Heart right ventricle (tissue), 16 donors: ENCODE results near the gene COX5B. TPM values are rescaled to one million over a fixed set of nuclear protein-coding genes. Genes with fewer than 3 reads are reported as not detected.

ENCODE experiments used
- ATAC-seq, 8 donors: fragments of 200-7000 bp; cut with Tn5 transposase; one replicate each; pipeline ENCODE4 v1.9.1; 2020; ENCODE audit warnings: mild to moderate bottlenecking in 8 of 8, moderate library complexity in 8 of 8, moderate number of reproducible peaks in 1 of 8
- DNase-seq, 2 donors: peaks; one replicate each; pipeline ENCODE4 v3.0.0-alpha.2; 2020
- H3K27ac ChIP-seq, 10 donors: fragments of 200-600 bp; sonication (generic) in 2 of 10; one replicate each; pipeline versions ENCODE4 v1.5.0 to v1.8.0; 2020 to 2022; ENCODE audit warnings: mild to moderate bottlenecking in 3 of 10
- H3K27me3 ChIP-seq, 7 donors: fragments of 200-600 bp; one replicate each; pipeline ENCODE4 v1.8.0; 2021 to 2022; ENCODE audit warnings: mild to moderate bottlenecking in 2 of 7
- H3K36me3 ChIP-seq, 9 donors: fragments of 200-600 bp; sonication (generic) in 1 of 9; one replicate each; pipeline versions ENCODE4 v1.5.0 to v1.8.0; 2020 to 2022; ENCODE audit warnings: mild to moderate bottlenecking in 2 of 9
- H3K4me1 ChIP-seq, 9 donors: fragments of 200-600 bp; sonication (generic) in 1 of 9; one replicate each; pipeline versions ENCODE4 v1.5.0 to v1.8.0; 2020 to 2022; ENCODE audit warnings: mild to moderate bottlenecking in 4 of 9
- H3K4me3 ChIP-seq, 10 donors: fragments of 200-600 bp; sonication (generic) in 2 of 10; one replicate each; pipeline versions ENCODE4 v1.5.0 to v1.8.0; 2020 to 2022; ENCODE audit warnings: mild to moderate bottlenecking in 7 of 10, moderate library complexity in 2 of 10
- H3K9me3 ChIP-seq, 11 donors: fragments of 200-600 bp in 10 of 11; sonication (generic) in 2 of 11; one replicate each; pipeline versions ENCODE4 v1.5.0 to v1.8.0; 2013 to 2022; ENCODE audit warnings: mild to moderate bottlenecking in 2 of 11, control low read depth in 1 of 11, moderate library complexity in 1 of 11
- WGBS, 2 donors: extraction: QIAGEN DNeasy Blood & Tissue Kit; methylation state at CpG; one replicate each; pipeline ENCODE4 v1.1.7; 2013; ENCODE audit warnings: inconsistent platforms in 1 of 2; 5-methylcytosine and 5-hydroxymethylcytosine counted together
- intact Hi-C, 10 donors: fragments of 100-400 bp; cut with DNase I; formaldehyde crosslinking; loops; one replicate each; pipeline versions ENCODE4 v1.11.1 to v1.14.2; 2022
- polyA plus RNA-seq, 2 donors: library from polyadenylated mRNA; stranded (reverse); fragments of 200-250 nt; gene quantifications; one replicate each; pipeline ENCODE4 v1.2.3, GENCODE V29; 2013
- total RNA-seq, 10 donors: library from RNA; stranded (reverse); fragmentation: NEBNext Ultra II Directional in 3 of 10; extraction: Animal tissue kit (Norgen Biotek cat#: 25700) in 3 of 10; gene quantifications; one replicate each; pipeline versions ENCODE4 v1.2.1 to v1.2.4, GENCODE V29; 2021 to 2023
- TF ChIP-seq, protein P1 (sequence below), 9 donors: fragments of 200-600 bp; sonication (generic) in 2 of 9; IDR thresholded peaks; one replicate each; pipeline versions ENCODE4 v1.5.0 to v1.8.0; 2021 to 2022; ENCODE audit warnings: antibody characterized with exemption in 9 of 9, mild to moderate bottlenecking in 5 of 9, moderate library complexity in 1 of 9
- donor health status: Arrhythmogenic right ventricular cardiomyopathy.
- donor health status: ischemic (EF 13 %, LVEDD 7.1; RV severe dilation, severe dysfunction).
- donor health status: healthy with polysubstance abuse.
- donor health status: DM: no; HTN: yes; CAD: no.
- donor health status: DM: no; HTN: no; CAD: no.
- donor health status: ischemic (EF 25% LVEDD 6.9; RV normal size, moderate dysfunction).
- donor health status: ischemic (EF 25% LVEDD 5.7; RV mildly dilated, moderate dysfunction).
- donor health status: healthy.
- donor health status: DM: yes; HTN: yes; CAD: no.
- donor health status: Ischemic cardiomyopathy.
- donor health status: ischemic (EF 35%, LVEDD 5.7; RV mildly dilated, moderate dysfunction).
- donor health status: nonischemic (EF 11% LVEDD 7.7; RV severe dilation, severe dysfunction).
- donor health status: DM: yes; HTN: yes; CAD: no.
- donor health status: PGD.
- donor health status: ischemic (EF 29% LVEDD 5.4; RV normal size, mild dysfunction).
- donor health status: nonischemic (EF 23%, LVEDD 6.1; RV moderate dilation, normal function).

The COX5B gene
- total and polyA plus RNA-seq, 12 donors: 886 to 5,403 (median 1,311) TPM

DNA sequence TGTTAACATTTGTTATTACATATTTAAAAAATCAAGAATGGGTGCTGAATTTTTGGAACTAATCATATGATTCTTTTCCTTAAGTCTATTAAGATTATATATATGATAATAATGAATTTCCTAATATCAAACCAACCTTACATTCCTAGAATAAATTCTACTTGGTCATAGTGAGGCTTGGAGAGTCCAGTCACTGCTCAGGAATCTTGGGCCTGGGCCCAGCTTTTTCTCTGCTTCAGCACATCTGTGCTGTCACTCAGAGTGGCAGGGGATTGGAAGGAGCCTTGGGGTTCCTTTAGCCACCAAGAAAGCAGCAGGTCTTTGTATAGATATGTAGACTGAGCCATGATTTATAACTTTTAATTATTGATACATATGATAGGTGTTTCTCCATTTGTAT, 47.6 kb downstream of the COX5B start:
- ATAC-seq (no peak), DNase-seq (no peak)
- Histone ChIP-seq H3K4me1 (peaks cover 0 to 6% (median 0%) of the 10 kb centered on the region in 9 donors), H3K36me3 (no peaks in the 10 kb centered on the region), H3K27me3 (no peaks in the 10 kb centered on the region), H3K9me3 (peaks cover 0 to 7% (median 0%) of the 10 kb centered on the region in 11 donors), H3K4me3 (no peak overlapping the region), H3K27ac (no peak overlapping the region)
- intact Hi-C loops: loop anchor here in 4 of 10 donors (10.0 kb wide), 3 partner anchors 49 to 99 kb away; partner anchors contain the start of gene COX5B (in 1 of the 4)
- TF ChIP-seq, protein P1, sequence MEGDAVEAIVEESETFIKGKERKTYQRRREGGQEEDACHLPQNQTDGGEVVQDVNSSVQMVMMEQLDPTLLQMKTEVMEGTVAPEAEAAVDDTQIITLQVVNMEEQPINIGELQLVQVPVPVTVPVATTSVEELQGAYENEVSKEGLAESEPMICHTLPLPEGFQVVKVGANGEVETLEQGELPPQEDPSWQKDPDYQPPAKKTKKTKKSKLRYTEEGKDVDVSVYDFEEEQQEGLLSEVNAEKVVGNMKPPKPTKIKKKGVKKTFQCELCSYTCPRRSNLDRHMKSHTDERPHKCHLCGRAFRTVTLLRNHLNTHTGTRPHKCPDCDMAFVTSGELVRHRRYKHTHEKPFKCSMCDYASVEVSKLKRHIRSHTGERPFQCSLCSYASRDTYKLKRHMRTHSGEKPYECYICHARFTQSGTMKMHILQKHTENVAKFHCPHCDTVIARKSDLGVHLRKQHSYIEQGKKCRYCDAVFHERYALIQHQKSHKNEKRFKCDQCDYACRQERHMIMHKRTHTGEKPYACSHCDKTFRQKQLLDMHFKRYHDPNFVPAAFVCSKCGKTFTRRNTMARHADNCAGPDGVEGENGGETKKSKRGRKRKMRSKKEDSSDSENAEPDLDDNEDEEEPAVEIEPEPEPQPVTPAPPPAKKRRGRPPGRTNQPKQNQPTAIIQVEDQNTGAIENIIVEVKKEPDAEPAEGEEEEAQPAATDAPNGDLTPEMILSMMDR (IDR thresholded peaks at IDR 0.05): no peak

DNA sequence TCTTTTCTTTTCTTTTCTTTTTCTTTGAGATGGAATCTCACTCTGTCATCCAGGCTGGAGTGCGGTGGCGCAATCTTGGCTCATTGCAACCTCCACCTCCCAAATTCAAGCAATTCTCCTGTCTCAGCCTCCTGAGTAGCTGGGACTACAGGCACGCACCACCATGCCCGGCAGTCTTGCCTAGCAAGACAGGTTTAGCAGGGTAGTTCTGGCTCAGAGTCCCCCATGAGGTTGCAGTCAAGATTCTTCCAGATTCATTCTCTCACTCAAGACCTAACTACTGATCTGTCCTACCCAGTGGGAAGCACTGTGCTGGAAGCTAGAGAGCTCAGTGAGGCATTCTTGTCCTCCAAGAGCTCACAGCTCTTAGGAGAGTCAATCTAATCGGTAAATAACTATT, 49.9 kb downstream of the COX5B start:
- Histone ChIP-seq H3K4me3 (no peak overlapping the region), H3K9me3 (peaks cover 0 to 7% (median 0%) of the 10 kb centered on the region in 11 donors), H3K27me3 (no peaks in the 10 kb centered on the region), H3K36me3 (no peaks in the 10 kb centered on the region), H3K27ac (no peak overlapping the region), H3K4me1 (peaks cover 0 to 7% (median 4%) of the 10 kb centered on the region in 9 donors)
- 95 to 96% methylated on average over 5 of the region's 5 CpGs for WGBS, 2 donors
- ATAC-seq (no peak), DNase-seq (no peak)
- intact Hi-C loops: loop anchor here in 7 of 10 donors (2.0 to 10.0 kb wide), 7 partner anchors 29 to 105 kb away; partner anchors contain the start of genes ACTR1B (in 1 of the 7) and COX5B (in 1 of the 7)
- TF ChIP-seq, protein P1 (IDR thresholded peaks at IDR 0.05): no peak

DNA sequence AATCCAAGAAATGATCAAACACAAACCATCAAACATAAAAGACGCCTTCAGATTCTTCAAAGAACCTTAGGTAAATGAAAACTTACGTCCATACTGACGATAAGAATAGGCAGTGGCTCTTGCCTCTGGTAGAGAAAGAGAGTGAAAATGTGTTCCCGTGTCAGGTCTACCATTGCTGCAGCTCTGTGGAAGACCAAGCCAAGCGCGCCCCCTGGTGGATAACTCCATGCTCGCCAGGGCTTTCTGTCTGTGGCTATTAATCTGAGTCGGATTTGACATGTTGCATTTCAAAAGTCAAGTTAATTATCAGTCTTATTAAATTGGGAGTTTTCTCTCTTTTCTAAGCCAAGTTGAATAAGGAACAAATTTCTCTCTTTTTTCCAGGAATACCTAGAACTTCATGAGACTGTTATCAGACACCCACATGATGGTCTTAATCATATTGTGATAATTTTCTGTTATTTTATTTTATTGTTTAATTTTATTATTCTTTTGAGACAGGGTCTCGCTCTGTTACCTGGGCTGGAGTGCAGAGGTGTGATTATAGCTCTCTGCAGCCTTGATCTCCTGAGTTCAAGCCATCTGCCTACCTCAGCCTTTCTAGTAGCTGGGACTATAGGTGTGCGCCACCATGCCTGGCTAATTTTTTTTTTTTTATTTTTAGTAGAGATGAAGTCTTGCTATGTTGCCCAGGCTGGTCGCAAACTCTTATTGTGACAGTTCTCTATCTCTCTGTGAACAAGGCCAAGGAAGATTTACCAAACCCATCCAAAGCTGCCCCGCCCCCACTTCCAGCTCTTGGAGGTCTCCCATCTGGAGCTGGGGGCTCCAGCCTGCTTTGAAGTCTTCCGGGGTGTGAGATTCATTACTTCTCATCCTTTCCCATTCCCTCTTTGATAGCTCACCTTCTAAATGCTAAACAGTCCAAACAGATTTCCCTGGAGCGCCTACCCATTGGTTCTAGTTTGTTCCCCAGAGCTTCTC, 51.7 kb downstream of the COX5B start:
- Histone ChIP-seq H3K4me3 (no peak overlapping the region), H3K27ac (no peak overlapping the region), H3K36me3 (no peaks in the 10 kb centered on the region), H3K27me3 (no peaks in the 10 kb centered on the region), H3K9me3 (peaks cover 0 to 7% (median 0%) of the 10 kb centered on the region in 11 donors), H3K4me1 (peaks cover 0 to 7% (median 4%) of the 10 kb centered on the region in 9 donors)
- intact Hi-C loops: loop anchor here in 8 of 10 donors (1.0 to 10.0 kb wide), 9 partner anchors 31 to 107 kb away; partner anchors contain the start of genes ACTR1B (in 2 of the 8) and COX5B (in 1 of the 8)
- peak; percentile 86 to 96 (median 92) for ATAC-seq
- DNase-seq: peak; percentile 91 to 92
- TF ChIP-seq, protein P1 (IDR thresholded peaks at IDR 0.05): peak; percentile 91 to 98 (median 97)
- 26 to 28% methylated on average over 14 of the region's 14 CpGs for WGBS, 2 donors

Other genes starting within 250 kb of the COX5B start
- 1 to 10 TPM; 2.2 to 6.7 (median 4.1) TPM for gene ANKRD36B, start 56.2 kb upstream of the COX5B start, total RNA-seq
- gene ANKRD36B, start 56.2 kb upstream of the COX5B start, polyA plus RNA-seq: 10 to 100 TPM in 1 of 2 donors, under 1 TPM in 1; 0.80 to 20.5 TPM
- gene ACTR1B, start 18.0 kb downstream of the COX5B start, total RNA-seq: 10 to 100 TPM; 62.8 to 78.1 (median 71.4) TPM
- 10 to 100 TPM; 43.4 to 87.5 TPM for gene ACTR1B, start 18.0 kb downstream of the COX5B start, polyA plus RNA-seq
- 1 to 10 TPM; 1.5 to 4.4 (median 2.9) TPM for gene C2orf92, start 23.7 kb downstream of the COX5B start, total RNA-seq
- 10 to 100 TPM in 1 of 2 donors, under 1 TPM in 1; 0.83 to 25.4 TPM for gene C2orf92, start 23.7 kb downstream of the COX5B start, polyA plus RNA-seq
- 1 to 10 TPM in 3 of 10 donors, under 1 TPM in 7; 0.42 to 8.7 (median 0.67) TPM for gene ZAP70, start 67.5 kb downstream of the COX5B start, total RNA-seq
- 1 to 10 TPM in 1 of 2 donors, under 1 TPM in 1; 0.61 to 1.3 TPM for gene ZAP70, start 67.5 kb downstream of the COX5B start, polyA plus RNA-seq